KMS-11 (cell line): ENCODE results near the gene BRMS1L.
"Not testable (repeated sequence)": the region's sequence is repeated elsewhere in the genome, so short reads cannot be mapped to it uniquely, and the experiment has no call there.

Experiments used
- H2AFZ ChIP-seq: fragments of 200-600 bp; sonication (generic); 2 replicates; pipeline ENCODE4 v1.6.1; 2016; ENCODE audit warnings: antibody characterized with exemption, mixed run types, low read depth
- H3K27ac ChIP-seq: fragments of 200-600 bp; sonication (generic); 2 replicates; pipeline ENCODE4 v1.6.1; 2016; ENCODE audit warnings: mild to moderate bottlenecking, mixed run types
- H3K27me3 ChIP-seq: fragments of 200-600 bp; sonication (generic); 2 replicates; pipeline ENCODE4 v1.6.1; 2017; ENCODE audit warnings: mild to moderate bottlenecking, low read depth, mixed run types, moderate library complexity; ENCODE audit not compliant: insufficient read depth
- H3K36me3 ChIP-seq: fragments of 200-600 bp; sonication (generic); 2 replicates; pipeline ENCODE4 v1.6.1; 2017; ENCODE audit warnings: mild to moderate bottlenecking, mixed run types; ENCODE audit not compliant: insufficient read depth
- H3K4me1 ChIP-seq: fragments of 200-600 bp; sonication (generic); 2 replicates; pipeline ENCODE4 v1.6.1; 2016; ENCODE audit warnings: mild to moderate bottlenecking, low read depth, mixed run types; ENCODE audit not compliant: poor library complexity, severe bottlenecking
- H3K4me2 ChIP-seq: fragments of 200-600 bp; sonication (generic); 2 replicates; pipeline ENCODE4 v1.7.0; 2016; ENCODE audit warnings: mild to moderate bottlenecking, mixed run types
- H3K4me3 ChIP-seq: fragments of 200-600 bp; sonication (generic); IDR thresholded peaks from 2 replicates; pipeline ENCODE4 v1.6.1; 2017; ENCODE audit warnings: low read depth, low read length, mixed read lengths; ENCODE audit not compliant: insufficient read depth
- H3K79me2 ChIP-seq: fragments of 200-600 bp; sonication (generic); 2 replicates; pipeline ENCODE4 v1.6.1; 2016; ENCODE audit warnings: low read depth, mixed run types; ENCODE audit not compliant: insufficient read depth
- H3K9ac ChIP-seq: fragments of 200-600 bp; sonication (generic); 2 replicates; pipeline ENCODE4 v1.6.1; 2016; ENCODE audit warnings: mild to moderate bottlenecking, mixed run types
- H4K20me1 ChIP-seq: fragments of 200-600 bp; sonication (generic); 2 replicates; pipeline ENCODE4 v1.6.1; 2016; ENCODE audit warnings: mild to moderate bottlenecking, mixed run types; ENCODE audit not compliant: insufficient read depth
- CTCF ChIP-seq: fragments of 200-600 bp; sonication (generic); conservative IDR thresholded peaks from 2 replicates; pipeline ENCODE4 v1.6.1; 2017; ENCODE audit warnings: low read depth, mild to moderate bottlenecking, antibody characterized with exemption, low read length, moderate library complexity, mixed read lengths

The BRMS1L gene

GRCh38 chr14:35821564-35822411, 4.3 kb upstream of the BRMS1L start:
- no peak overlapping the region for H3K9ac ChIP-seq
- TF ChIP-seq CTCF, result peak; percentile 75
- no peak overlapping the region for H3K4me2 ChIP-seq

GRCh38 chr14:35822501-35822900, 3.6 kb upstream of the BRMS1L start:
- Histone ChIP-seq H3K4me3 (no peak overlapping the region), H3K9ac (no peak overlapping the region), H4K20me1 (no peaks in the 10 kb centered on the region), H3K36me3 (no peaks in the 10 kb centered on the region), H2AFZ (no peak overlapping the region), H3K79me2 (no peaks in the 10 kb centered on the region; the same call in 1 of the 2 replicates), H3K4me2 (no peak overlapping the region), H3K27me3 (no peaks in the 10 kb centered on the region), H3K27ac (no peak overlapping the region), H3K4me1 (peaks cover under 1% of the 10 kb centered on the region)
- no peak for TF ChIP-seq CTCF

More at GRCh38 chr14:35821564-35822411, 4.3 kb upstream of the BRMS1L start:
- Histone ChIP-seq H3K27ac (no peak overlapping the region), H3K36me3 (no peaks in the 10 kb centered on the region), H3K4me1 (no peaks in the 10 kb centered on the region), H4K20me1 (no peaks in the 10 kb centered on the region), H3K79me2 (no peaks in the 10 kb centered on the region), H2AFZ (no peak overlapping the region), H3K4me3 (no peak overlapping the region), H3K27me3 (no peaks in the 10 kb centered on the region)

GRCh38 chr14:35824446-35825165, 1.5 kb upstream of the BRMS1L start:
- not testable (repeated sequence) for H3K27me3 ChIP-seq, H3K4me2 ChIP-seq, H3K36me3 ChIP-seq, H4K20me1 ChIP-seq, H3K4me3 ChIP-seq, H3K9ac ChIP-seq, H2AFZ ChIP-seq, H3K4me1 ChIP-seq, H3K27ac ChIP-seq
- peaks cover 17% of the 10 kb centered on the region; the same call in 1 of the 2 replicates for H3K79me2 ChIP-seq

DNA sequence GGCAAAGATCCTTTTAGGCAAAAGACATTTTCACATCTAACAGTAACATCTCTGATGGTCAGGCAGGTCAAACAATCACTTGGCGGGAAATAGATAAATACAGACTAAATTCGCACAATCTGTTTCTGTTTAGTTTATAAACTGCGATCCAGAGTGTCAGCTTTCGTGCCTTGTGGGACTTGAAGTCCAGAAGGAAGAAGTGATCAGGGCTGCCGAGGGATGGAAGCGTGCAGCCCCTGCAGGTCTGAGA, 245 bp upstream of the BRMS1L start:
- Histone ChIP-seq H3K4me2 (peak overlapping the region; percentile 58), H3K79me2 (peaks cover 17% of the 10 kb centered on the region; the same call in 1 of the 2 replicates), H3K27me3 (no peaks in the 10 kb centered on the region), H4K20me1 (no peaks in the 10 kb centered on the region), H3K9ac (peak overlapping the region; percentile 68; the same call in 1 of the 2 replicates), H3K4me3 (no peak overlapping the region), H3K4me1 (peaks cover 4% of the 10 kb centered on the region), H3K27ac (peak overlapping the region; percentile 79; the same call in 1 of the 2 replicates), H2AFZ (peak overlapping the region; percentile 69), H3K36me3 (no peaks in the 10 kb centered on the region)
- no peak for TF ChIP-seq CTCF
